ENCODE data around the gene KIF15. TPM values are rescaled to one million over a fixed set of nuclear protein-coding genes. Genes with fewer than 3 reads are reported as not detected.
A peak's percentile ranks its signal among the peaks of the same experiment; 100 is the strongest.

Gene KIF15
- polyA plus RNA-seq, 3 donors, result 0.15 to 0.16 TPM; not detected in 1

GRCh38 chr3:44712455-44713075 is 49.0 kb upstream of the KIF15 start, which contains the start of gene ZNF502:
ZNF502 (plus strand) TSS chr3:44712660; CDS start chr3:44720262, 7,602 bp downstream.
- Histone ChIP-seq H3K27me3 (ENCODE audit: control insufficient read depth in 2 of 2, insufficient read depth in 2 of 2, low read length in 2 of 2) (peaks cover 0 to 2% of the 10 kb centered on the region in 2 donors), H2AFZ (ENCODE audit: insufficient read depth, low read depth, low read length, poor library complexity, severe bottlenecking) (peak within 1 kb of the TSS; percentile 89), H3K36me3 (replicated peaks in 1 of 2; ENCODE audit: control insufficient read depth in 1 of 2, insufficient read depth in 2 of 2, low read length in 2 of 2) (no peaks in the 10 kb centered on the region), H3K4me2 (replicated peaks; ENCODE audit: extremely low read depth, low read length, poor library complexity, severe bottlenecking) (peak within 1 kb of the TSS; percentile 74), H3K4me3 (replicated peaks in 1 of 3; ENCODE audit: low read depth in 2 of 3, low read length in 3 of 3) (peak within 1 kb of the TSS; percentile 39 to 81 (median 64)), H3K79me2 (ENCODE audit: insufficient read depth, low read length) (no peaks in the 10 kb centered on the region), H3K4me1 (ENCODE audit: control insufficient read depth in 1 of 2, insufficient read depth in 2 of 2, low read length in 2 of 2) (peaks cover 6 to 9% of the 10 kb centered on the region in 2 donors), H3K27ac (ENCODE audit: low read depth in 1 of 2, low read length in 2 of 2) (no peak within 1 kb of the TSS), H3K9ac (ENCODE audit: insufficient read depth, low read length, poor library complexity, severe bottlenecking) (peak within 1 kb of the TSS; percentile 45), H4K20me1 (ENCODE audit: insufficient read depth, low read length) (no peaks in the 10 kb centered on the region), H3K9me3 (replicated peaks in 1 of 2; ENCODE audit: control insufficient read depth in 1 of 2, insufficient read depth in 1 of 2, low read length in 2 of 2) (peaks cover 42 to 80% of the 10 kb centered on the region in 2 donors)
- intact Hi-C loops (cut with micrococcal nuclease), result no loop called here
- Mint-ChIP-seq H3K27ac (peak within 1 kb of the TSS in 5 of 7 donors; percentile 33 to 78 (median 38)), H3K4me3 (peak within 1 kb of the TSS; percentile 83 to 90), H3K9me3 (peaks cover 28 to 87% (median 77%) of the 10 kb centered on the region in 7 donors), H3K4me1 (peaks cover 9% of the 10 kb centered on the region), H3K36me3 (peaks cover 8 to 9% of the 10 kb centered on the region in 2 donors), H3K27me3 (ENCODE audit: low read depth in 3 of 3) (peaks cover 2 to 6% (median 6%) of the 10 kb centered on the region in 3 donors)
- peak; percentile 36 to 59 (median 40) for DNase-seq
- 4% methylated on average over 36 of the region's 36 CpGs for whole genome bisulfite sequencing (ENCODE audit: insufficient coverage)
- TF ChIP-seq, protein P1, sequence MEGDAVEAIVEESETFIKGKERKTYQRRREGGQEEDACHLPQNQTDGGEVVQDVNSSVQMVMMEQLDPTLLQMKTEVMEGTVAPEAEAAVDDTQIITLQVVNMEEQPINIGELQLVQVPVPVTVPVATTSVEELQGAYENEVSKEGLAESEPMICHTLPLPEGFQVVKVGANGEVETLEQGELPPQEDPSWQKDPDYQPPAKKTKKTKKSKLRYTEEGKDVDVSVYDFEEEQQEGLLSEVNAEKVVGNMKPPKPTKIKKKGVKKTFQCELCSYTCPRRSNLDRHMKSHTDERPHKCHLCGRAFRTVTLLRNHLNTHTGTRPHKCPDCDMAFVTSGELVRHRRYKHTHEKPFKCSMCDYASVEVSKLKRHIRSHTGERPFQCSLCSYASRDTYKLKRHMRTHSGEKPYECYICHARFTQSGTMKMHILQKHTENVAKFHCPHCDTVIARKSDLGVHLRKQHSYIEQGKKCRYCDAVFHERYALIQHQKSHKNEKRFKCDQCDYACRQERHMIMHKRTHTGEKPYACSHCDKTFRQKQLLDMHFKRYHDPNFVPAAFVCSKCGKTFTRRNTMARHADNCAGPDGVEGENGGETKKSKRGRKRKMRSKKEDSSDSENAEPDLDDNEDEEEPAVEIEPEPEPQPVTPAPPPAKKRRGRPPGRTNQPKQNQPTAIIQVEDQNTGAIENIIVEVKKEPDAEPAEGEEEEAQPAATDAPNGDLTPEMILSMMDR (IDR thresholded peaks at IDR 0.05), result peak; percentile 13

DNA sequence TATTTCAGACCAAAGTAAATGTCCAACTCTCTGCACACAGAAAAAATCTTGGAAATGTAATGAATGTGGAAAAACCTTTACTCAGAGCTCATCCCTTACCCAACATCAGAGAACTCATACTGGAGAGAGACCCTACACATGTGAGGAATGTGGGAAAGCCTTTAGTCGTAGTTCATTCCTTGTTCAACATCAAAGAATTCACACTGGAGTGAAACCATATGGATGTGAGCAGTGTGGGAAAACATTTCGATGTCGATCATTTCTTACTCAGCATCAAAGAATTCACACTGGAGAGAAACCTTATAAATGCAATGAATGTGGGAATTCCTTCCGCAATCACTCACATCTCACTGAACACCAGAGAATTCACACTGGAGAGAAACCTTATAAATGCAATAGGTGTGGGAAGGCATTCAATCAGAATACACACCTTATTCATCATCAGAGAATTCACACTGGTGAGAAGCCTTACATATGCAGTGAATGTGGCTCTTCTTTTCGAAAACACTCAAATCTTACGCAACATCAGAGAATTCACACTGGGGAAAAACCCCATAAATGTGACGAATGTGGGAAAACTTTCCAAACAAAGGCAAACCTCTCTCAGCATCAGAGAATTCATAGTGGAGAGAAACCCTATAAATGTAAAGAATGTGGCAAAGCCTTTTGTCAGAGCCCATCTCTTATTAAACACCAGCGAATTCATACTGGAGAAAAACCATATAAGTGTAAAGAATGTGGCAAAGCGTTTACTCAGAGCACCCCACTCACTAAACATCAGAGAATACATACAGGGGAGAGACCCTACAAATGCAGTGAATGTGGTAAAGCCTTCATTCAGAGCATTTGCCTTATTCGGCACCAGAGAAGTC is 40.1 kb upstream of the KIF15 start:
- Mint-ChIP-seq H3K4me1 (no peaks in the 10 kb centered on the region), H3K9me3 (peaks cover 50 to 96% (median 88%) of the 10 kb centered on the region in 7 donors), H3K4me3 (no peak overlapping the region), H3K27me3 (ENCODE audit: low read depth in 3 of 3) (peaks cover 0 to 1% (median 0%) of the 10 kb centered on the region in 3 donors), H3K36me3 (peaks cover 14 to 29% of the 10 kb centered on the region in 2 donors), H3K27ac (no peak overlapping the region)
- intact Hi-C loops (cut with micrococcal nuclease), result no loop called here
- Histone ChIP-seq H3K79me2 (ENCODE audit: insufficient read depth, low read length) (no peaks in the 10 kb centered on the region), H2AFZ (ENCODE audit: insufficient read depth, low read depth, low read length, poor library complexity, severe bottlenecking) (no peak overlapping the region), H3K4me2 (replicated peaks; ENCODE audit: extremely low read depth, low read length, poor library complexity, severe bottlenecking) (no peak overlapping the region), H3K4me3 (replicated peaks in 1 of 3; ENCODE audit: low read depth in 2 of 3, low read length in 3 of 3) (peak overlapping the region in 1 of 3 experiments; percentile 2), H3K9me3 (replicated peaks in 1 of 2; ENCODE audit: control insufficient read depth in 1 of 2, insufficient read depth in 1 of 2, low read length in 2 of 2) (peaks cover 67 to 96% of the 10 kb centered on the region in 2 donors), H3K9ac (ENCODE audit: insufficient read depth, low read length, poor library complexity, severe bottlenecking) (no peak overlapping the region), H4K20me1 (ENCODE audit: insufficient read depth, low read length) (no peaks in the 10 kb centered on the region), H3K4me1 (ENCODE audit: control insufficient read depth in 1 of 2, insufficient read depth in 2 of 2, low read length in 2 of 2) (no peaks in the 10 kb centered on the region), H3K36me3 (replicated peaks in 1 of 2; ENCODE audit: control insufficient read depth in 1 of 2, insufficient read depth in 2 of 2, low read length in 2 of 2) (peaks cover 6 to 37% of the 10 kb centered on the region in 2 donors), H3K27ac (ENCODE audit: low read depth in 1 of 2, low read length in 2 of 2) (no peak overlapping the region), H3K27me3 (ENCODE audit: control insufficient read depth in 2 of 2, insufficient read depth in 2 of 2, low read length in 2 of 2) (no peaks in the 10 kb centered on the region)
- no CpG with 5 or more reads among the region's 10 CpGs for WGBS (ENCODE audit: insufficient coverage)
- TF ChIP-seq, protein P1 (IDR thresholded peaks at IDR 0.05), result no peak
- no peak for DNase-seq
